ENCODE results near the gene MCCD1. TPM values are rescaled to one million over a fixed set of nuclear protein-coding genes. Genes with fewer than 3 reads are reported as not detected.

Gene MCCD1
- polyA plus RNA-seq, 4 donors = 15.4 to 24.2 (median 18.0) TPM

Other genes with a start within 250 kb of the MCCD1 start
- 100 to 1,000 TPM; 118 to 163 (median 137) TPM for gene HLA-B, start 171.8 kb upstream of the MCCD1 start, polyA plus RNA-seq (ENCODE audit: insufficient read length in 4 of 4)
- 10 to 100 TPM in 1 of 4 donors, 1 to 10 TPM in 3; 3.6 to 10.9 (median 8.0) TPM for gene MICA, start 125.4 kb upstream of the MCCD1 start, polyA plus RNA-seq (ENCODE audit: insufficient read length in 4 of 4)
- gene MICB, start 30.8 kb upstream of the MCCD1 start, polyA plus RNA-seq (ENCODE audit: insufficient read length in 4 of 4) = 1 to 10 TPM in 2 of 4 donors, under 1 TPM in 2; 0.45 to 1.8 (median 0.88) TPM
- gene DDX39B, start 13.0 kb downstream of the MCCD1 start, polyA plus RNA-seq (ENCODE audit: insufficient read length in 4 of 4) = 100 to 1,000 TPM; 462 to 709 (median 569) TPM
- 10 to 100 TPM in 1 of 4 donors, 1 to 10 TPM in 3; 6.4 to 10.5 (median 6.5) TPM for gene ATP6V1G2, start 17.6 kb downstream of the MCCD1 start, polyA plus RNA-seq (ENCODE audit: insufficient read length in 4 of 4)
- 10 to 100 TPM; 18.4 to 29.0 (median 25.5) TPM for gene NFKBIL1, start 18.6 kb downstream of the MCCD1 start, polyA plus RNA-seq (ENCODE audit: insufficient read length in 4 of 4)
- under 1 TPM; 0.24 to 0.39 (median 0.31) TPM for gene LTA, start 43.3 kb downstream of the MCCD1 start, polyA plus RNA-seq (ENCODE audit: insufficient read length in 4 of 4)
- gene TNF, start 46.6 kb downstream of the MCCD1 start, polyA plus RNA-seq (ENCODE audit: insufficient read length in 4 of 4) = under 1 TPM in 1 of 4 donors, not detected in 3; 0.49 TPM
- gene LTB, start 53.5 kb downstream of the MCCD1 start, polyA plus RNA-seq (ENCODE audit: insufficient read length in 4 of 4) = 1 to 10 TPM in 3 of 4 donors, under 1 TPM in 1; 0.88 to 2.3 (median 2.0) TPM
- 1 to 10 TPM; 4.2 to 6.2 (median 5.0) TPM for gene LST1, start 57.3 kb downstream of the MCCD1 start, polyA plus RNA-seq (ENCODE audit: insufficient read length in 4 of 4)
- under 1 TPM in 3 of 4 donors, not detected in 1; 0.16 to 0.52 (median 0.25) TPM for gene NCR3, start 64.0 kb downstream of the MCCD1 start, polyA plus RNA-seq (ENCODE audit: insufficient read length in 4 of 4)
- gene AIF1, start 86.3 kb downstream of the MCCD1 start, polyA plus RNA-seq (ENCODE audit: insufficient read length in 4 of 4) = 10 to 100 TPM; 61.0 to 92.7 (median 73.5) TPM
- 100 to 1,000 TPM; 129 to 238 (median 197) TPM for gene PRRC2A, start 91.8 kb downstream of the MCCD1 start, polyA plus RNA-seq (ENCODE audit: insufficient read length in 4 of 4)
- gene BAG6, start 123.7 kb downstream of the MCCD1 start, polyA plus RNA-seq (ENCODE audit: insufficient read length in 4 of 4) = 100 to 1,000 TPM; 218 to 274 (median 261) TPM
- 100 to 1,000 TPM in 3 of 4 donors, 10 to 100 TPM in 1; 89.9 to 124 (median 104) TPM for gene APOM, start 126.9 kb downstream of the MCCD1 start, polyA plus RNA-seq (ENCODE audit: insufficient read length in 4 of 4)
- gene C6orf47, start 131.8 kb downstream of the MCCD1 start, polyA plus RNA-seq (ENCODE audit: insufficient read length in 4 of 4) = 10 to 100 TPM; 17.9 to 24.3 (median 21.4) TPM
- 10 to 100 TPM; 25.2 to 33.9 (median 29.5) TPM for gene GPANK1, start 136.0 kb downstream of the MCCD1 start, polyA plus RNA-seq (ENCODE audit: insufficient read length in 4 of 4)
- gene CSNK2B, start 137.1 kb downstream of the MCCD1 start, polyA plus RNA-seq (ENCODE audit: insufficient read length in 4 of 4) = 100 to 1,000 TPM; 224 to 234 (median 228) TPM
- 10 to 100 TPM in 3 of 4 donors, 1 to 10 TPM in 1; 9.0 to 37.0 (median 19.2) TPM for gene LY6G5B, start 141.0 kb downstream of the MCCD1 start, polyA plus RNA-seq (ENCODE audit: insufficient read length in 4 of 4)
- 1 to 10 TPM; 2.4 to 5.6 (median 3.0) TPM for gene LY6G5C, start 152.1 kb downstream of the MCCD1 start, polyA plus RNA-seq (ENCODE audit: insufficient read length in 4 of 4)
- 10 to 100 TPM; 54.3 to 74.8 (median 61.5) TPM for gene ABHD16A, start 174.4 kb downstream of the MCCD1 start, polyA plus RNA-seq (ENCODE audit: insufficient read length in 4 of 4)
- under 1 TPM; 0.21 to 0.81 (median 0.57) TPM for gene LY6G6F, start 177.9 kb downstream of the MCCD1 start, polyA plus RNA-seq (ENCODE audit: insufficient read length in 4 of 4)
- gene LY6G6D, start 186.4 kb downstream of the MCCD1 start, polyA plus RNA-seq (ENCODE audit: insufficient read length in 4 of 4) = under 1 TPM in 1 of 4 donors, not detected in 3; 0.65 TPM
- gene LY6G6C, start 192.8 kb downstream of the MCCD1 start, polyA plus RNA-seq (ENCODE audit: insufficient read length in 4 of 4) = 1 to 10 TPM in 1 of 4 donors, under 1 TPM in 2, not detected in 1; 0.32 to 1.4 (median 0.47) TPM
- gene MPIG6B, start 194.4 kb downstream of the MCCD1 start, polyA plus RNA-seq (ENCODE audit: insufficient read length in 4 of 4) = 1 to 10 TPM in 3 of 4 donors, under 1 TPM in 1; 0.72 to 2.4 (median 1.5) TPM
- gene DDAH2, start 200.3 kb downstream of the MCCD1 start, polyA plus RNA-seq (ENCODE audit: insufficient read length in 4 of 4) = 100 to 1,000 TPM; 163 to 243 (median 200) TPM
- 100 to 1,000 TPM; 251 to 323 (median 297) TPM for gene CLIC1, start 207.6 kb downstream of the MCCD1 start, polyA plus RNA-seq (ENCODE audit: insufficient read length in 4 of 4)
- 10 to 100 TPM; 13.1 to 58.4 (median 30.9) TPM for gene MSH5, start 211.0 kb downstream of the MCCD1 start, polyA plus RNA-seq (ENCODE audit: insufficient read length in 4 of 4)
- 10 to 100 TPM in 2 of 4 donors, 1 to 10 TPM in 2; 4.2 to 12.9 (median 7.3) TPM for gene SAPCD1, start 233.7 kb downstream of the MCCD1 start, polyA plus RNA-seq (ENCODE audit: insufficient read length in 4 of 4)
- 10 to 100 TPM in 2 of 4 donors, 1 to 10 TPM in 2; 8.1 to 10.7 (median 9.6) TPM for gene VWA7, start 248.4 kb downstream of the MCCD1 start, polyA plus RNA-seq (ENCODE audit: insufficient read length in 4 of 4)